ENCODE measurements around the gene SLC30A3. TPM values are rescaled to one million over a fixed set of nuclear protein-coding genes. Genes with fewer than 3 reads are reported as not detected.

SLC30A3 gene
- total RNA-seq, 1 donor from 2014 or later: not detected

- Mint-ChIP-seq H3K4me3 (ENCODE audit: low read depth) (peak overlapping the region; percentile 88), H3K9me3 (ENCODE audit: low read depth) (no peaks in the 10 kb centered on the region), H3K27me3 (no peaks in the 10 kb centered on the region), H3K27ac (peak overlapping the region; percentile 99), H3K4me1 (ENCODE audit: low read depth) (peaks cover 23% of the 10 kb centered on the region), H3K36me3 (ENCODE audit: insufficient read depth) (peaks cover 3% of the 10 kb centered on the region)
- DNase-seq (ENCODE audit: low spot score, unreplicated experiment): no peak
- TF ChIP-seq CTCF (IDR thresholded peaks at IDR 0.05; ENCODE audit: unreplicated experiment): no peak
Measured at GRCh38 chr2:27212626-27213471, 50.0 kb downstream of the SLC30A3 start.

GRCh38 chr2:27211943-27212625 is 50.8 kb downstream of the SLC30A3 start, which contains the start of the genes ATRAID and SLC5A6:
Gene ATRAID, plus strand, starts transcription at chr2:27212041. Its CDS starts 328 bp downstream, at chr2:27212369.
Gene SLC5A6, minus strand, starts transcription at chr2:27212268. Its CDS starts 4,618 bp downstream, at chr2:27207650.
- peaks cover 18% of the 10 kb centered on the region for H3K4me1 Mint-ChIP-seq (ENCODE audit: low read depth)
- peak within 1 kb of the TSS; percentile 99 for H3K27ac Mint-ChIP-seq
- peaks cover 2% of the 10 kb centered on the region for H3K36me3 Mint-ChIP-seq (ENCODE audit: insufficient read depth)
- H3K4me3 Mint-ChIP-seq (ENCODE audit: low read depth): peak within 1 kb of the TSS; percentile 88
- peak; percentile 76 for DNase-seq (ENCODE audit: low spot score, unreplicated experiment)
- TF ChIP-seq CTCF (IDR thresholded peaks at IDR 0.05; ENCODE audit: unreplicated experiment): no peak
- no peaks in the 10 kb centered on the region for H3K27me3 Mint-ChIP-seq
- no peaks in the 10 kb centered on the region for H3K9me3 Mint-ChIP-seq (ENCODE audit: low read depth)

- Mint-ChIP-seq H3K27ac (peak overlapping the region; percentile 95), H3K9me3 (ENCODE audit: low read depth) (no peaks in the 10 kb centered on the region), H3K36me3 (ENCODE audit: insufficient read depth) (peaks cover 2% of the 10 kb centered on the region), H3K4me1 (ENCODE audit: low read depth) (peaks cover 14% of the 10 kb centered on the region), H3K4me3 (ENCODE audit: low read depth) (peak overlapping the region; percentile 88), H3K27me3 (no peaks in the 10 kb centered on the region)
- no peak for DNase-seq (ENCODE audit: low spot score, unreplicated experiment)
- no peak for TF ChIP-seq CTCF (IDR thresholded peaks at IDR 0.05; ENCODE audit: unreplicated experiment)
Measured at GRCh38 chr2:27211241-27211942, 51.5 kb downstream of the SLC30A3 start.

GRCh38 chr2:27209621-27210401 is 53.0 kb downstream of the SLC30A3 start:
- Mint-ChIP-seq H3K36me3 (ENCODE audit: insufficient read depth) (peaks cover 8% of the 10 kb centered on the region), H3K27ac (peak overlapping the region; percentile 87), H3K4me3 (ENCODE audit: low read depth) (peak overlapping the region; percentile 17), H3K4me1 (ENCODE audit: low read depth) (peaks cover 13% of the 10 kb centered on the region), H3K27me3 (no peaks in the 10 kb centered on the region), H3K9me3 (ENCODE audit: low read depth) (no peaks in the 10 kb centered on the region)
- no peak for DNase-seq (ENCODE audit: low spot score, unreplicated experiment)
- TF ChIP-seq CTCF (IDR thresholded peaks at IDR 0.05; ENCODE audit: unreplicated experiment): no peak

Data from progenitor cell of endocrine pancreas (in vitro differentiated cells).